A673 (cell line): Measurements from ENCODE around the gene CDH10.

Source experiments
- CTCF ChIP-seq: fragments of 300-800, 200-600 bp; sonication (generic); conservative IDR thresholded peaks from 2 replicates; pipeline ENCODE4 v1.5.1; 2017; ENCODE audit warnings: low read depth, mild to moderate bottlenecking, antibody characterized with exemption, low read length, moderate library complexity, mixed read lengths
- EZH2 ChIP-seq: fragments of 200-600 bp; sonication (generic); IDR thresholded peaks from 2 replicates; pipeline ENCODE4 v1.6.1; 2017; ENCODE audit warnings: borderline replicate concordance, low read depth, mild to moderate bottlenecking, mixed read lengths, antibody characterized with exemption, low read length; ENCODE audit not compliant: poor library complexity, severe bottlenecking

GRCh38 chr5:24512423-24512822 lies 132.4 kb downstream of the CDH10 start:
- TF ChIP-seq CTCF = no peak
- no peak for TF ChIP-seq EZH2
